HFF-Myc (cell line): ENCODE measurements around the gene GFOD1.

Experiments used
- DNase-seq: peaks from one replicate; pipeline ENCODE4 v3.0.0-alpha.2; 2011; ENCODE audit warnings: low read depth; ENCODE audit errors: extremely low read depth
- H3K4me3 ChIP-seq: replicated peaks from 2 replicates; pipeline ENCODE4 v1.5.1; 2011; ENCODE audit warnings: low read depth, mild to moderate bottlenecking, control low read depth, low read length
- CTCF ChIP-seq: IDR thresholded peaks from 2 replicates; pipeline ENCODE4 v1.5.1; 2012; ENCODE audit warnings: mild to moderate bottlenecking, low read depth, low read length, control low read depth; ENCODE audit errors: missing control alignments

Gene GFOD1

GRCh38 chr6:13425943-13426931, 61.2 kb downstream of the GFOD1 start:
- no peak for DNase-seq
- no peak overlapping the region for H3K4me3 ChIP-seq
- TF ChIP-seq CTCF = no peak

GRCh38 chr6:13425270-13425873, 62.0 kb downstream of the GFOD1 start:
- H3K4me3 ChIP-seq = no peak overlapping the region
- DNase-seq = no peak
- TF ChIP-seq CTCF = no peak

GRCh38 chr6:13423252-13423651, 64.1 kb downstream of the GFOD1 start:
- TF ChIP-seq CTCF = no peak

GRCh38 chr6:13422681-13423221, 64.6 kb downstream of the GFOD1 start:
- H3K4me3 ChIP-seq = no peak overlapping the region
- DNase-seq = no peak
- no peak for TF ChIP-seq CTCF

More at GRCh38 chr6:13423252-13423651, 64.1 kb downstream of the GFOD1 start:
- DNase-seq = no peak
- H3K4me3 ChIP-seq = no peak overlapping the region

GRCh38 chr6:13421425-13422059, 65.9 kb downstream of the GFOD1 start:
- no peak for TF ChIP-seq CTCF
- no peak for DNase-seq
- no peak overlapping the region for H3K4me3 ChIP-seq

GRCh38 chr6:13420269-13420668, 67.1 kb downstream of the GFOD1 start:
- no peak overlapping the region for H3K4me3 ChIP-seq
- no peak for DNase-seq
- no peak for TF ChIP-seq CTCF
